Activated CD4-positive, CD25-positive, alpha-beta regulatory T cell (primary cell): Measurements from ENCODE around the gene ZNF446.
"Not testable (repeated sequence)": the region's sequence is repeated elsewhere in the genome, so short reads cannot be mapped to it uniquely, and the experiment has no call there.

Experiments
- DNase-seq, 4 experiments: peaks; one replicate each; lab custom pipeline; 2025; lab: John Stamatoyannopoulos, UW

Gene ZNF446

GRCh38 chr19:58475714-58476497 lies at the start of gene ZNF446:
Gene ZNF446 (plus strand): TSS chr19:58476352. CDS start chr19:58477219, 867 bp downstream.
- DNase-seq = peak; percentile 81 to 94 (median 90)

- DNase-seq = no peak
Observed at GRCh38 chr19:58428617-58429016, 47.5 kb upstream of the ZNF446 start.

GRCh38 chr19:58429745-58430144 lies 46.4 kb upstream of the ZNF446 start:
- DNase-seq = no peak

GRCh38 chr19:58434217-58434616 lies 41.9 kb upstream of the ZNF446 start:
- no peak for DNase-seq

GRCh38 chr19:58439576-58440554 lies 36.3 kb upstream of the ZNF446 start, which contains the start of gene ZNF132:
Gene ZNF132 (minus strand): TSS chr19:58440153. CDS start chr19:58439821, 332 bp downstream.
- peak; percentile 82 to 93 (median 89) for DNase-seq

- DNase-seq = no peak
Observed at GRCh38 chr19:58440556-58440955, 35.6 kb upstream of the ZNF446 start.

- not testable (repeated sequence) for DNase-seq
Observed at GRCh38 chr19:58442986-58443385, 33.2 kb upstream of the ZNF446 start.

- not testable (repeated sequence) for DNase-seq
Observed at GRCh38 chr19:58448860-58449259, 27.3 kb upstream of the ZNF446 start.

GRCh38 chr19:58449980-58450379 lies 26.2 kb upstream of the ZNF446 start:
- DNase-seq = not testable (repeated sequence)

GRCh38 chr19:58450856-58451357 lies 25.2 kb upstream of the ZNF446 start:
- no peak for DNase-seq

GRCh38 chr19:58451358-58452101 lies 24.6 kb upstream of the ZNF446 start, which contains the start of gene ZNF324B:
Gene ZNF324B (plus strand): TSS chr19:58451622. CDS start chr19:58453702, 2,080 bp downstream.
- peak; percentile 92 to 95 (median 94) for DNase-seq

GRCh38 chr19:58453743-58454142 lies 22.4 kb upstream of the ZNF446 start:
- DNase-seq = no peak

- no peak for DNase-seq
Observed at GRCh38 chr19:58455306-58455705, 20.8 kb upstream of the ZNF446 start.

- no peak for DNase-seq
Observed at GRCh38 chr19:58456111-58456510, 20.0 kb upstream of the ZNF446 start.

GRCh38 chr19:58460039-58460438 lies 16.1 kb upstream of the ZNF446 start:
- DNase-seq = no peak

- DNase-seq = no peak
Observed at GRCh38 chr19:58466089-58466759, 9.9 kb upstream of the ZNF446 start.

- DNase-seq = peak; percentile 92 to 96 (median 93)
Observed at GRCh38 chr19:58466760-58467589, 9.2 kb upstream of the ZNF446 start, which contains the start of gene ZNF324. Gene ZNF324 (plus strand): TSS chr19:58467080. CDS start chr19:58469186, 2,106 bp downstream.

- no peak for DNase-seq
Observed at GRCh38 chr19:58468216-58468839, 7.8 kb upstream of the ZNF446 start.
